ENCODE results near the gene CDH13. TPM values are rescaled to one million over a fixed set of nuclear protein-coding genes. Genes with fewer than 3 reads are reported as not detected.

CDH13 gene
- total and polyA plus RNA-seq, 10 of the 15 experiments (the other 5 are each of a cell fraction or from before 2014, with no cell fraction given) = under 0.01 to 0.05 TPM; not detected in 8

GRCh38 chr16:82993926-82994325 is 367.2 kb downstream of the CDH13 start:
- 0% methylated on average over 4 of the region's 4 CpGs for WGBS (ENCODE audit: insufficient coverage, insufficient replicate concordance, low lambda C conversion rate, missing lambda C conversion rate)
- Histone ChIP-seq H3K27ac (ENCODE audit: control insufficient read depth, insufficient read depth) (no peak overlapping the region), H3K4me2 (ENCODE audit: control insufficient read depth, insufficient read depth) (no peak overlapping the region), H3K9ac (ENCODE audit: control insufficient read depth, insufficient read depth, low read length) (no peak overlapping the region), H3K79me2 (ENCODE audit: control insufficient read depth, insufficient read depth, low read length) (no peaks in the 10 kb centered on the region), H4K20me1 (ENCODE audit: control insufficient read depth, insufficient read depth) (no peaks in the 10 kb centered on the region), H2AFZ (ENCODE audit: control insufficient read depth, low read depth, low read length) (no peak overlapping the region), H3K9me3 (replicated peaks; ENCODE audit: control insufficient read depth, insufficient read depth, low read length) (no peaks in the 10 kb centered on the region), H3K4me3 (no peak overlapping the region), H3K27me3 (replicated peaks in 1 of 2; ENCODE audit: control insufficient read depth in 2 of 2, insufficient read depth in 2 of 2, low read length in 1 of 2) (no peaks in the 10 kb centered on the region), H3K36me3 (ENCODE audit: control insufficient read depth in 2 of 2, insufficient read depth in 2 of 2, low read length in 1 of 2) (no peaks in the 10 kb centered on the region), H3K4me1 (ENCODE audit: control insufficient read depth, insufficient read depth, low read length) (no peaks in the 10 kb centered on the region)
- no peak for TF ChIP-seq ZBTB11 (CRISPR knock-in tag; IDR thresholded peaks at IDR 0.05)
- no peak for TF ChIP-seq SREBF1 (IDR thresholded peaks at IDR 0.05; ENCODE audit: low read length)
- TF ChIP-seq RELB (IDR thresholded peaks at IDR 0.05; ENCODE audit: low read depth) = no peak
- no peak for TF ChIP-seq YBX1 (IDR thresholded peaks at IDR 0.05)
- TF ChIP-seq POLR2AphosphoS2 (IDR thresholded peaks at IDR 0.05; ENCODE audit: low read depth, low read length) = no peak
- TF ChIP-seq WRNIP1 (IDR thresholded peaks at IDR 0.05; ENCODE audit: borderline replicate concordance, low read depth, low read length) = no peak
- TF ChIP-seq IRF3 (IDR thresholded peaks at IDR 0.05) = no peak
- TF ChIP-seq NR2C1 (IDR thresholded peaks at IDR 0.05) = no peak
- intact Hi-C loops (cut with micrococcal nuclease; ENCODE audit: unreplicated experiment) (no loop called here), in situ Hi-C loops (cut with MboI) (no loop called here)
- ChIA-PET SMC1A (ENCODE audit: uncharacterized antibody, unreplicated experiment) (no interaction called here), RAD21 (ENCODE audit: unreplicated experiment) (no interaction called here), CTCF (no interaction called here), POLR2A (no interaction called here)
- ATAC-seq (no peak), FAIRE-seq (no peak), DNase-seq (ENCODE audit: low read depth, low spot score) (no peak)
- BruUV-seq (replicated peaks) = no TSS peak
